T-helper 1 cell treated with Interleukin-12 subunit alpha and Interleukin-12 subunit beta and Interleukin-4 antibody, amounts not matched to agents 30 ng/mL and 1 ng/mL, for 36 hours (primary cell): ENCODE measurements around the gene APRT. TPM values are rescaled to one million over a fixed set of nuclear protein-coding genes. Genes with fewer than 3 reads are reported as not detected.
"Not testable (repeated sequence)": the region's sequence is repeated elsewhere in the genome, so short reads cannot be mapped to it uniquely, and the experiment has no call there.

Experiments used
- intact Hi-C: fragments of 100-400 bp; cut with micrococcal nuclease; formaldehyde crosslinking; loops from one replicate; pipeline ENCODE4 v1.15.1; 2024
- total RNA-seq: library from RNA; stranded (reverse); gene quantifications from 2 replicates; pipeline ENCODE4 v1.2.3, GENCODE V29; 2022

Gene APRT
- total RNA-seq, 1 donor from 2014 or later, result 164 TPM

DNA sequence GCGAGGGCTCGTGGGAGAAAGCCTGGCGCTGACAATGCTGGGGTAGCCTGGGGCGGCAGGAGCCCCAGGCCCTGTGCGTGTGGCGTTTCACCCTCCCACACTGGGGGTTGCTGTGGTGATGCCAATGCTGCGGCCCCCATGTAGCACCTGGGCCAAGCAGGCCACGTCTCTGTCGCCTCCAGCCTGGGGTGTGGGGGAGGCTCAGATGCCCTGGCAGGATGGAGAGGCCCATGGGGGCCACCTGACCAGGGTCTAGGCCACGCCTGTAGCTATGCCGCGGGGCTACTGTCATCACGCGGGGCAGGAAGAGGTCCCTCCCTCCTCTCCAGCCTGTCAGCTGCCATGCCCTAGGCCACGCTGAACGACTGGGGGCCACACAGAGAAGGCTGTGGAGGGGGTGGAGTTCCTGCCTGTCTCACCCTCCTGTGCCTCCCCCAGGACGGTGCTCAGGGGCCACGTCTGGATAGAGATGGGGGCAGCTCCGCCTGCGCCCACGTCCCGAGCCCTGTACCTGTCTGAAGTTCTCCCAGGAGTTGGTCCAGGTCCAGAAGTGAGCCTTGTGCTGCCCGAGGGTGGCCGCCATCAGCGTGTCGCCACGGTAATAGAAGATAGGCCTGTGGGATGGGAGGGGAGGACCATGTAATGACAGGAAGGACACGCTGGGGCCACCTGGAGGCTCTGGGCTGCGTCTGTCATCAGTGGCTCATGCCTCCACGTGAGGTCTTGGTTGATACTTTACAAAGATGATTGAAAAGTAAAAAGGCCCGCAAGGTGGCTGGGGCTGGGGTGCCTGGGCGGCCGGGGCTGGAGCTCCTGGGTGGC lies 12.7 kb upstream of the APRT start:
- intact Hi-C loops, result no loop called here

GRCh38 chr16:88823646-88824045 lies 11.9 kb upstream of the APRT start:
- intact Hi-C loops, result not testable (repeated sequence)

- intact Hi-C loops, result no loop called here
Observed at GRCh38 chr16:88822281-88823040, 10.7 kb upstream of the APRT start.

DNA sequence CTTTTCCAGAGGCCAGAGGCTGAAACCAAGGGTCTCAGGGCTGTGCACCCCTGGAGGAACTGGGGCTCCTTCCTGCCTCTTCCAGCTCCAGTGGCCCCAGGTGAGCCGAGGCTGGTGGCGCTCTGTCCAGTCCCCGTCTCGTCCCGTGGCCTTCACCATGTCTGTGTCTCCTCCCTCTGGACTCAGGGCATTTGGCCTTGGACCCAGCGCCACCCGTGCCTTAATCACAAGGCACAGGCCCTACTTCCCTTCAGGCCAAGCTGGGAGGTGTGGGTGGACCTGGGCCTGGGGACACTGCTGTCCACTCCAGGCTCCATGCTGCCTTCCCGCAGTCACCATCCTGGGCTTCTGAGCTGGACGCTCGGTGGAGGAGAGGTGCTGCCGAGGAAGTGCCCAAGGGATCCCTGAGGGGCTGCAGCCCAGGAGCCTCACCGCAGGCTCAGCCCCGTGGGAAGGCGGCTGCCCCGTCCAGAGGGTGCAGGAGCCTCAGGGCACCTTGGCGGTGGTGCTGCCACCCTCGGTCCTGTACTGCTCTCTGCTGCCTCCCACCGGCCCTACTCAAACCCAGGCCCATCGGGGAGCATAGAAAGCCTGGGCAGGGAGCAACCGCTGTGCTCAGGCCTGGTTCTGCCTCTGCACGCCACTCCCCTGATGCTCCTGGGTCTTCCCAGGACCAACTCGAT lies 9.6 kb upstream of the APRT start:
- intact Hi-C loops, result no loop called here

DNA sequence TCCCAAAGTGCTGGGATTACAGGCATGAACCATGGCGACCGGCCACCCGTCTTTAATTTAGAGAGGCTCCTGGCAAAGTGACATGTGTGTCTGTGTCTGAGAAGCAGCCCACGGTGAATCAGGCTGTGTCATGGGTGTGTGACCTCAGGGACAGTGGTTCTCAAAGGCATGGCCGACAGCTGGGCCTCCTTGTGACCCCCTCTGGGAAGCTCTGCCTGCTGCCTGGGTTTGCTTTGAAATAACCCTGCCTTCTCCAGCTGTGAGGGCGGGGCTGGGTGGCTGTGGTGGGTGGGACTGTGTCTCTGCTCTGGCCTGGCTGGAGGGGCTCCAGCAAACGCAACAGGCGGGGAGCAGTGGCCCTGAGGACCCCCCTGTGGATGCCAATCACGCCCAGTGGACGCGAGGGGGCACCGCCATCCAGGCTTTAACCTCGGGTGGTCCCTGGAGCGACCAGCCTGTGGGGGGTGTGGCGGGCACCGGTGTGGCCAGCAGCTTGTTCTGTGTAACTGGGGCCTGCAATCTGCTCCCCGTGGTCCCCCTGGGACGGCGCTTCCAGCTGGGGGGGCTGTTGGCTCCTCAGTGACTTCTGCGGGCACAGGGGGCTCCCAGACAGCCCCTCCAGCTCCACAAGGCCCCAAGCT lies 8.8 kb upstream of the APRT start:
- intact Hi-C loops, result no loop called here

DNA sequence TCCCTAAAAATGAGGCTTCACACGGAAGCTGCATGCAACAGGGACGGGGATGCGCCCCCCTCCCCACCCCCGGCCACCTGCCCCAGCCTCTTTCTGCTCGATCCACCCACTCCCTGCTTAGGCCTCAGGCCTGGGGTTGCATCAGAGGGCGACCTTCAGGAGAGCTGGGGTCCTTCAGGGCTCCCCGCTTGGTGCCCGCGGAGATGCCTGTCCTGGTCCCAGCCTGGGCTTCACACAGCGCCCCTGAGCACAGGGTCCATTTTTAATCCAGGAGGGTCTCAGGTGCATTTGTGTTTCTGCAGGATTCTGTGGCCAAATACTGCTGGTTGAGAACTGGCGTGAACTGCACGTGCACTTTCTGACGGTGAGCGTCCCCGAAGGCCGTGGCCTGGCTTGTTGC lies 7.4 kb upstream of the APRT start:
- intact Hi-C loops, result no loop called here

GRCh38 chr16:88818575-88818874 lies 6.8 kb upstream of the APRT start:
- intact Hi-C loops, result no loop called here

- intact Hi-C loops, result no loop called here
Observed at GRCh38 chr16:88817785-88818574, 6.3 kb upstream of the APRT start.

DNA sequence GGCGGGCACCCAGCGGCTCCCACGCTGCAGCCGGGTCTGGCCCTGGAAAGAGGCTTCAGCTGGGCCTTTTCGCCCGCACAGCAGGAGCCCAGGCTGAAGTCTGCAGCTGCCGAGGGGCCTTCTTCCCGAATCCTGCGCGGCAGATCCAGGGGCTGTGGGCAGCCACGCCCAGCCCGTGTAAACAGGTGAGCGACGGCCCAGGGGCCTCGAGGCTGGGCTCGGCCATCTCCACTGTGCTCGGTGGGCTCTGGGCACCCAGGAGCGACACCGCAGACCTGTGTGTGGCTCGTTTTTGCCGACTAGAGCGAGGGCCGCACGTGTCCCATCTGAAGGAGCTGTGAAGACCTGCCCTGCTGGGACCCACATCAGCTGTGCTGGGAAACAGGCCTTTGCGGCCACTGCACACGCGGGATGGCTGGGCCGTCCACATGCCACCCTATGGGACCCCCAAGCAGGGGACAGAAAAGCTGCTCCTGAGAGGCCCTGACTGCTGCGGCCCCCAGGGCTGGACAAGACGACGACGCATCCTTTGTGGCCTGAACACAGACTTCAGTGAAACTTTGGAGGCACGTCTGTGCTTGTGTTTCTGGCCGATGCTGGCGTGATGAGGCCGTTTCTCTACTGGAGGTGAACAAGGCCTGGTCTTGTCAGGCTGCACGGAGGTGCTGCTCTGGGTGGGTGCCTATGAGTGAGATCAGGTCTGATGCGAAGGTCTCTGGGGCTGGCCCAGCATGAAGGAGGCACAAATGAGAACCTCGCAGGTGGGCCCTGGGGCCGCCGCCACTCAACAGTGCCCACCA lies 5.2 kb upstream of the APRT start:
- intact Hi-C loops, result loop anchor here (1.0 kb wide), 3 partner anchors 40 to 399 kb away; partner anchors contain the start of gene TRAPPC2L

DNA sequence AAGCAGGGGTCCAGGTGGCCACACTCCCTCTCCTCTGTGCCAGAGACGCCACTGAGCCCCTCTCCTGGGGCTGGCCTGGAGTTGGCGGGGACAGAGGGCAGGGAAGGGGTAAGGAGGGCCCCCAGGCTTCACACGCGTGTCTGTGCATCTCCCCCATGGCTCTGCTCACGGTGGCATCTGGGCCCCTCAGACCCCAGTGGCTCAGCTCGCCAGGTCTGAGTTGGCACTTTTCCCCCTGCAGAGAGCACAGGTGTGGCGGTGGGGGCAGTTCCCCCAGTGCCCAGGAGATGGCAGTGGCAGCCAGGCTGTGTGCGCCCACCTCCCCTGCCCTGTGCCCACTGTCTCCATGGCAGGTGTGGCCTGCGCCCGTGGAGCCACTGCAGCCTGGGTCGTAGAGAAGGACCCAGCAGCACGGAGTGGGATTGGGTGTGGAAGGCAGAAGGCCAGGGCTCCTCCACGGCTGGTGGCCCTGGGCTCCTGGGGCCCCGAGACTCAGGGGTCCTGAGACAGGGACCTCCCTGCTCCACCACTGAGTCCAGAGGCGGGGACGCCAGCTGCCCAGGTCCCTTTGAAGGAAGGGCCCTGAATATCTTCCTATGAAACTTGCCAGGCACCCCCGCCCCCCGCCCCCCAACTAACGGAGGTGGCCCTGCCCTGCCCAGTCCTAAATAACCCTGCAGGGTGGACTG lies 4.3 kb upstream of the APRT start:
- intact Hi-C loops, result loop anchor here (1.0 kb wide), 3 partner anchors 41 to 400 kb away; partner anchors contain the start of gene TRAPPC2L

GRCh38 chr16:88815227-88815626 lies 3.5 kb upstream of the APRT start:
- intact Hi-C loops, result no loop called here

GRCh38 chr16:88814144-88814502 lies 2.4 kb upstream of the APRT start:
- intact Hi-C loops, result loop anchor here (5.0 kb wide), 2 partner anchors 678 to 862 kb away; partner anchors contain the start of genes ANKRD11 and BANP

DNA sequence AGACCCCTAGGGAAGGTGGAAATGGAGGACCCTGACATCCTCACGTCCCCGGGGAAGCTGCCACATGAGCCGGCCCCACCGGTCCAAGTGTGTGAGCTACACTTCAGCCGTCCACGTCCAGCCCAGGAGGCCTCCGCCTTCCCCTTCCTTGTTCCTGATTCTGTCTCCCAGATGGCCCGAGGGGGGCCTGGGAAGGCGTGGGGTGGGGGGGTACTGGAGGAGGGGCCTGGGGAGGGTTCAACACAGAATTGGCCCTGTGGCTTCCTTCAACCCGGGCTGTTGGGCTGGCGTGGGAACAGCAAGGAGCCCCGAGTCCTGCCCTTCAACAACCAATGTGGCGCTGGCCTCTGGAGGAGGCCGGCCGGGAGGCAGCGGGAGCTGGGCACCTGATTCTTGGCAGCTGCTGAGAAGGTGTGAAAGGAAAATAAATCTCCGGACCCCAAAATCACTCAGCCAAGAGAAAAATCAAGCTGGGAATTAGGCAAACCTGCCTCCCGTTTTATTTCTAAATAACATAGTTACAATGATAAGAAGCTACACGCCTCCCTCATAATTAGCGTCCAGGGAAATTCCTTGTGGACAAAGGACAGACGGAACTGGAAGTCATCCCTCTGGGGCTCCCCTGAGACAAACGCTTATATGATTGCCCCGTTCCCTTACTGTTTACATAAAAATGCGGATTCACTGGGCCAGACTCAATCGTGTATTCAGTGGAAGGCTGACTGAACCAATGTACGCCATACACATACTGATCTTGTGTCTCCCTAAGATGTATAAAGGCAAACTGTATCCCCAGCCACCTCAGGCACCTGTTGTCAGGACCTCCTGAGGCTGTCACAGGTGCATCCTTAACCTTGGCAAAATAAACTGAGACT lies 1.8 kb upstream of the APRT start:
- intact Hi-C loops, result loop anchor here (5.0 kb wide), 2 partner anchors 679 to 861 kb away; partner anchors contain the start of genes ANKRD11 and BANP

DNA sequence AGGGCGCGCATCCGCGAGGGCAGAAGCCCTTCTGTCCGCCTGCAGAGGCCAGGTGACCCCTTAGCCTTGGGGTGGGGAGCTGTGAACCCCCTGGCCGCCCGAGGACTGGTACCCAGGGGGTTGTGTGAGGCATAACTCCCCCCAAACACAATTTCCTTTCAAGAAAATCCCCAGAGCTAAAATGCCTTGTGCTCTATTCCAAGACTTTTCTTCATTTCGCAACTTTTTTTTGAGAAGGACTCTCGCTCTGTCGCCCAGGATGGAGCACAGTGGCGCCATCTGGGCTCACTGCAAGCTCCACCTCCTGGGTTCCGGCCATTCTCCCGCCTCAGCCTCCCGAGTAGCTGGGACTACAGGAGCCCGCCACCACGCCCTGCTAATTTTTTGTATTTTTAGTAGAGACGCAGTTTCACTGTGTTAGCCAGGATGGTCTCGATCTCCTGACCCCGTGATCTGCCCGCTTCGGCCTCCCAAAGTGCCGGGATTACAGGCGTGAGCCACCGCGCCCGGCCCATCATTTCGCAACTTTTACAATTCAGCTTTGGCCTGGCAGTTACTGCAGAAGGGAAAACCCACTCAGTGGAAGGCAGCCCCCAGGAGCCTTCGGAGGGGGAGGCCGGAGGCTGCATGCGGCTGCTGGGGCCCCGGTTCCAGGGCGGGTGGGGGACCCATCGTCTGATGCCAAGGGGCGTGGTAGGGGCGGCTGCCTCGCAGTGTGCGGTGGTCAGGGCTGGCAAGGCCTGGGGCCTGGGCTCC lies 963 bp upstream of the APRT start:
- intact Hi-C loops, result loop anchor here (1.0 to 5.0 kb wide), 9 partner anchors 9 to 860 kb away; partner anchors contain the start of genes ANKRD11, BANP, CDH15 and CDT1

GRCh38 chr16:88810912-88811768 lies 588 bp downstream of the APRT start:
- intact Hi-C loops, result loop anchor here (5.0 kb wide), 2 partner anchors 681 to 859 kb away; partner anchors contain the start of genes ANKRD11 and BANP
